HepG2 (cell line): ENCODE results near the gene PXMP4. TPM values are rescaled to one million over a fixed set of nuclear protein-coding genes. Genes with fewer than 3 reads are reported as not detected.
A peak's percentile ranks its signal among the peaks of the same experiment; 100 is the strongest.

ENCODE experiments used
- ATF5 ChIP-seq: sonication (generic); formaldehyde crosslinking; IDR thresholded peaks from 2 replicates; pipeline ENCODE4 v1.4.0; 2020; ENCODE audit warnings: mild to moderate bottlenecking, low read depth, missing genetic modification reagents
- CHD4 ChIP-seq: fragments of 200-600 bp; sonication (generic); IDR thresholded peaks from 2 replicates; pipeline ENCODE4 v1.7.0; 2017; ENCODE audit warnings: mild to moderate bottlenecking, low read length, borderline replicate concordance
- CREBL2 ChIP-seq: sonication (generic); formaldehyde crosslinking; IDR thresholded peaks from 2 replicates; pipeline ENCODE4 v1.8.1; 2023; ENCODE audit warnings: missing genetic modification reagents, mild to moderate bottlenecking, borderline replicate concordance
- ELK4 ChIP-seq: sonication (generic); formaldehyde crosslinking; IDR thresholded peaks from 2 replicates; pipeline ENCODE4 v1.9.0; 2021; ENCODE audit warnings: missing genetic modification reagents, borderline replicate concordance
- FLYWCH1 ChIP-seq: sonication (generic); formaldehyde crosslinking; IDR thresholded peaks from 2 replicates; pipeline ENCODE4 v1.8.1; 2023; ENCODE audit warnings: mild to moderate bottlenecking, missing genetic modification reagents
- FOXP1 ChIP-seq, 2 experiments: fragments of 450-650 bp in 1 of 2; IDR thresholded peaks; 2 replicates each; pipeline ENCODE4 v1.6.1; 2017 to 2018; ENCODE audit warnings: antibody characterized with exemption in 1 of 2
- GATAD2A ChIP-seq: IDR thresholded peaks from 2 replicates; pipeline ENCODE4 v1.6.1; 2016
- MATR3 ChIP-seq: sonication (generic); formaldehyde crosslinking; IDR thresholded peaks from 2 replicates; pipeline ENCODE4 v1.4.0; 2020; ENCODE audit warnings: missing genetic modification reagents
- POGZ ChIP-seq: sonication (generic); formaldehyde crosslinking; IDR thresholded peaks from 2 replicates; pipeline ENCODE4 v1.4.0; 2020; ENCODE audit warnings: mild to moderate bottlenecking, missing genetic modification reagents
- SIN3A ChIP-seq: IDR thresholded peaks from 2 replicates; pipeline ENCODE4 v1.6.1; 2011; ENCODE audit warnings: low read depth, mild to moderate bottlenecking, control low read depth, low read length, borderline replicate concordance
- ZBTB42 ChIP-seq: sonication (generic); formaldehyde crosslinking; IDR thresholded peaks from 2 replicates; pipeline ENCODE4 v1.5.0; 2020; ENCODE audit warnings: mild to moderate bottlenecking, missing genetic modification reagents
- ZNF101 ChIP-seq: sonication (generic); formaldehyde crosslinking; IDR thresholded peaks from 2 replicates; pipeline ENCODE4 v1.4.0; 2020; ENCODE audit warnings: mild to moderate bottlenecking, low read depth, missing genetic modification reagents, borderline replicate concordance
- ZNF18 ChIP-seq: sonication (generic); formaldehyde crosslinking; IDR thresholded peaks from 2 replicates; pipeline ENCODE4 v1.8.0; 2022; ENCODE audit warnings: mild to moderate bottlenecking, missing genetic modification reagents; ENCODE audit not compliant: insufficient replicate concordance
- ZNF282 ChIP-seq: fragments of 450-650 bp; IDR thresholded peaks from 2 replicates; pipeline ENCODE4 v1.6.1; 2018; ENCODE audit not compliant: partially characterized antibody
- ZNF337 ChIP-seq: sonication (generic); formaldehyde crosslinking; IDR thresholded peaks from 2 replicates; pipeline ENCODE4 v1.5.1; 2020; ENCODE audit warnings: missing genetic modification reagents, low read depth, mild to moderate bottlenecking, borderline replicate concordance
- ZNF547 ChIP-seq: sonication (generic); formaldehyde crosslinking; IDR thresholded peaks from 2 replicates; pipeline ENCODE4 v1.5.1; 2020; ENCODE audit warnings: mild to moderate bottlenecking, missing genetic modification reagents
- ZNF672 ChIP-seq: sonication (generic); formaldehyde crosslinking; IDR thresholded peaks from 2 replicates; pipeline ENCODE4 v1.8.1; 2022; ENCODE audit warnings: missing genetic modification reagents
- ZNF768 ChIP-seq: sonication (generic); formaldehyde crosslinking; IDR thresholded peaks from 2 replicates; pipeline ENCODE4 v1.4.0; 2020; ENCODE audit warnings: missing genetic modification reagents
- ZNF772 ChIP-seq: sonication (generic); formaldehyde crosslinking; IDR thresholded peaks from 2 replicates; pipeline ENCODE4 v1.5.0; 2020; ENCODE audit warnings: mild to moderate bottlenecking, missing genetic modification reagents
- polyA plus RNA-seq, 8 experiments: library from polyadenylated mRNA; depleted of rRNA in 3 of 8; stranded (reverse) in 7 of 8; unstranded in 1 of 8; fragments of >200 nt; fragmentation: Illumina TruSeq in 4 of 8; extraction: Trizol in 4 of 8; gene quantifications; 2 replicates each; pipeline versions ENCODE4 v1.2.1 to v1.2.3, GENCODE V29; 2011 to 2016; ENCODE audit warnings: low read depth in 4 of 8, missing spikeins in 1 of 8, mixed read lengths in 1 of 8; ENCODE audit not compliant: insufficient read depth in 1 of 8
- total RNA-seq, 5 experiments: library from RNA; depleted of rRNA; stranded (reverse); fragments of >200 nt; fragmentation: Illumina TruSeq; extraction: Trizol; gene quantifications; 2 replicates each; pipeline ENCODE4 v1.2.3, GENCODE V29; 2016; ENCODE audit warnings: low read depth in 1 of 5
- TF ChIP-seq, protein P1 (sequence below): sonication (generic); formaldehyde crosslinking; IDR thresholded peaks from 2 replicates; pipeline ENCODE4 v1.4.0; 2020; ENCODE audit warnings: missing genetic modification reagents

The PXMP4 gene
- total and polyA plus RNA-seq, 2 of the 13 experiments (the other 11 are each of a cell fraction or from before 2014, with no cell fraction given) = not detected

DNA sequence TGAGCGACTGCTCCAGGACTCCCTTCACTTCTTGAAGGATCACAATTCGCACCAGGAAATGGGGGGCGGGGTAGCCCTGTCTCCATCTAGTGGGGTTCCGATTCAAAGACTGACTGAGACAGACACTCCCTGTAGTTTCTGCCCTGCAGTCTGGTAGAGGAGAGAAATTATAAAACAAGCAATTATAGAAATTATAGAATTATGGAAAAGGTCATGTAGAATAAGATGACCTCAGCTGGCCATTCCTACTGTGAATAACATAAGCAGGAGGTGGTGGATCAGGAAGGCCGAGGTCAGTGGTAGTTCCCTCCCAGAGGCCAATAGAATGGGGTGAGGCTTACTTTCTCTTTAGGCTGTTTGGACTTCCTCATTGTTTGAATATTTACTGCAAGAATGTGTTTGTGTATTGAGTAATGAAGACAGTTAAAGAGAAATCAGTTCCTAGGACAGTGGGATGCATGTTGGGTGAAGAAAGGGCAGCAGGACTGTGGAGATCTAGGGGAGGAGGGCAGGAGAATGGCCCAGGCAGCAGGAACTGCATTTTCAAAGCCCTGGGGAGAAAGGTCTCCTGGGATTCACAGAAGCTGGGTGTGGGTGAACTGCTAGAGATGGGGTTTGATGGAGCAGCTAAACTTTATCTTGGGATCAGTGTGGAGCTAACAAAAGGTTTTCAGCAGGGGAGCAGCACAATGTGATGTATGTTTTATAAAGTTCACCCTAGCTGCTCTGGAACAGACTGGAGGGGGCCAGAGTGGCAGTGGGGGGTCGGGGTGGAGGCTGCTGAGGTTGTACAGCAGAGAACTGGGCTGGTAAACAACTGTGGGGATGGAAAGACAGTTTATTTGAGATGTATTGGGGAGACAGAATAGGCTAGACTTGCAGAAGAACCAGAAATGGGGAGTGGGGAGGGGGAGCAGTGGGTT, 13.8 kb upstream of the PXMP4 start (continued):
- TF ChIP-seq ZNF337 (no peak), ZNF282 (no peak), GATAD2A (peak; percentile 92), CREBL2 (CRISPR knock-in tag) (no peak), CHD4 (peak; percentile 54; the same call in 1 of the 2 replicates), ZNF547 (CRISPR knock-in tag) (0 out of 2 replicates have a peak, but pooled peaks have one; percentile 17), ZNF672 (CRISPR knock-in tag) (no peak), MATR3 (CRISPR knock-in tag) (no peak), SIN3A (0 out of 2 replicates have a peak, but pooled peaks have one; percentile 71), FLYWCH1 (CRISPR knock-in tag) (0 out of 2 replicates have a peak, but pooled peaks have one; percentile 38), ZNF18 (CRISPR knock-in tag) (no peak), ZBTB42 (CRISPR knock-in tag) (no peak), ATF5 (CRISPR knock-in tag) (no peak), POGZ (CRISPR knock-in tag) (peak; percentile 5; the same call in 1 of the 2 replicates), ELK4 (CRISPR knock-in tag) (no peak), ZNF772 (peak; percentile 57; the same call in 1 of the 2 replicates), FOXP1 (IDR thresholded peaks at IDR 0.05) (peak; percentile 44; the same call in 1 of the 2 replicates), FOXP1 (CRISPR knock-in tag; IDR thresholded peaks at IDR 0.05) (peak; percentile 84), ZNF101 (CRISPR knock-in tag) (no peak), ZNF768 (no peak)
- TF ChIP-seq, protein P1, sequence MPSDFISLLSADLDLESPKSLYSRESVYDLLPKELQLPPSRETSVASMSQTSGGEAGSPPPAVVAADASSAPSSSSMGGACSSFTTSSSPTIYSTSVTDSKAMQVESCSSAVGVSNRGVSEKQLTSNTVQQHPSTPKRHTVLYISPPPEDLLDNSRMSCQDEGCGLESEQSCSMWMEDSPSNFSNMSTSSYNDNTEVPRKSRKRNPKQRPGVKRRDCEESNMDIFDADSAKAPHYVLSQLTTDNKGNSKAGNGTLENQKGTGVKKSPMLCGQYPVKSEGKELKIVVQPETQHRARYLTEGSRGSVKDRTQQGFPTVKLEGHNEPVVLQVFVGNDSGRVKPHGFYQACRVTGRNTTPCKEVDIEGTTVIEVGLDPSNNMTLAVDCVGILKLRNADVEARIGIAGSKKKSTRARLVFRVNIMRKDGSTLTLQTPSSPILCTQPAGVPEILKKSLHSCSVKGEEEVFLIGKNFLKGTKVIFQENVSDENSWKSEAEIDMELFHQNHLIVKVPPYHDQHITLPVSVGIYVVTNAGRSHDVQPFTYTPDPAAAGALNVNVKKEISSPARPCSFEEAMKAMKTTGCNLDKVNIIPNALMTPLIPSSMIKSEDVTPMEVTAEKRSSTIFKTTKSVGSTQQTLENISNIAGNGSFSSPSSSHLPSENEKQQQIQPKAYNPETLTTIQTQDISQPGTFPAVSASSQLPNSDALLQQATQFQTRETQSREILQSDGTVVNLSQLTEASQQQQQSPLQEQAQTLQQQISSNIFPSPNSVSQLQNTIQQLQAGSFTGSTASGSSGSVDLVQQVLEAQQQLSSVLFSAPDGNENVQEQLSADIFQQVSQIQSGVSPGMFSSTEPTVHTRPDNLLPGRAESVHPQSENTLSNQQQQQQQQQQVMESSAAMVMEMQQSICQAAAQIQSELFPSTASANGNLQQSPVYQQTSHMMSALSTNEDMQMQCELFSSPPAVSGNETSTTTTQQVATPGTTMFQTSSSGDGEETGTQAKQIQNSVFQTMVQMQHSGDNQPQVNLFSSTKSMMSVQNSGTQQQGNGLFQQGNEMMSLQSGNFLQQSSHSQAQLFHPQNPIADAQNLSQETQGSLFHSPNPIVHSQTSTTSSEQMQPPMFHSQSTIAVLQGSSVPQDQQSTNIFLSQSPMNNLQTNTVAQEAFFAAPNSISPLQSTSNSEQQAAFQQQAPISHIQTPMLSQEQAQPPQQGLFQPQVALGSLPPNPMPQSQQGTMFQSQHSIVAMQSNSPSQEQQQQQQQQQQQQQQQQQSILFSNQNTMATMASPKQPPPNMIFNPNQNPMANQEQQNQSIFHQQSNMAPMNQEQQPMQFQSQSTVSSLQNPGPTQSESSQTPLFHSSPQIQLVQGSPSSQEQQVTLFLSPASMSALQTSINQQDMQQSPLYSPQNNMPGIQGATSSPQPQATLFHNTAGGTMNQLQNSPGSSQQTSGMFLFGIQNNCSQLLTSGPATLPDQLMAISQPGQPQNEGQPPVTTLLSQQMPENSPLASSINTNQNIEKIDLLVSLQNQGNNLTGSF (CRISPR knock-in tag) = no peak
